Neural crest cell (in vitro differentiated cells): ENCODE results near the gene AJM1. TPM values are rescaled to one million over a fixed set of nuclear protein-coding genes. Genes with fewer than 3 reads are reported as not detected.
"Not testable (repeated sequence)": the region's sequence is repeated elsewhere in the genome, so short reads cannot be mapped to it uniquely, and the experiment has no call there.

Source experiments
- DNase-seq: peaks from one replicate; pipeline ENCODE4 v3.0.0; 2021; ENCODE audit warnings: low read depth, mixed read lengths, low spot score
- H3K27ac Mint-ChIP-seq: one replicate; pipeline ENCODE4 v1.8.0; 2021; ENCODE audit warnings: mild to moderate bottlenecking, mixed read lengths; ENCODE audit not compliant: unreplicated experiment
- H3K27me3 Mint-ChIP-seq: 2 replicates; pipeline ENCODE4 v1.8.0; 2021; ENCODE audit warnings: low read depth, mild to moderate bottlenecking, mixed read lengths
- H3K36me3 Mint-ChIP-seq: 2 replicates; pipeline ENCODE4 v1.8.0; 2021; ENCODE audit warnings: low read depth, mild to moderate bottlenecking, mixed read lengths
- H3K4me1 Mint-ChIP-seq: 2 replicates; pipeline ENCODE4 v1.8.0; 2021; ENCODE audit warnings: mixed read lengths
- H3K4me3 Mint-ChIP-seq: one replicate; pipeline ENCODE4 v1.8.0; 2021; ENCODE audit warnings: mild to moderate bottlenecking, mixed read lengths
- H3K9me3 Mint-ChIP-seq: 2 replicates; pipeline ENCODE4 v1.8.0; 2021; ENCODE audit warnings: mixed read lengths
- total RNA-seq: library from RNA; stranded (reverse); gene quantifications from 2 replicates; pipeline ENCODE4 v1.2.1, GENCODE V29; 2021
- TF ChIP-seq, protein P1 (sequence below): fragments of 200-600 bp; sonication (generic); conservative IDR thresholded peaks from 2 replicates; pipeline ENCODE4 v1.5.0; 2021; ENCODE audit warnings: antibody characterized with exemption, mild to moderate bottlenecking

AJM1 gene
- total RNA-seq, 1 donor from 2014 or later: 2.8 TPM

GRCh38 chr9:136798708-136799078 lies 43.6 kb upstream of the AJM1 start:
- Mint-ChIP-seq H3K4me1 (peaks cover 25% of the 10 kb centered on the region), H3K27ac (no peak overlapping the region), H3K9me3 (no peaks in the 10 kb centered on the region), H3K27me3 (peaks cover 46% of the 10 kb centered on the region), H3K4me3 (peak overlapping the region; percentile 34), H3K36me3 (no peaks in the 10 kb centered on the region)
- no peak for DNase-seq
- TF ChIP-seq, protein P1, sequence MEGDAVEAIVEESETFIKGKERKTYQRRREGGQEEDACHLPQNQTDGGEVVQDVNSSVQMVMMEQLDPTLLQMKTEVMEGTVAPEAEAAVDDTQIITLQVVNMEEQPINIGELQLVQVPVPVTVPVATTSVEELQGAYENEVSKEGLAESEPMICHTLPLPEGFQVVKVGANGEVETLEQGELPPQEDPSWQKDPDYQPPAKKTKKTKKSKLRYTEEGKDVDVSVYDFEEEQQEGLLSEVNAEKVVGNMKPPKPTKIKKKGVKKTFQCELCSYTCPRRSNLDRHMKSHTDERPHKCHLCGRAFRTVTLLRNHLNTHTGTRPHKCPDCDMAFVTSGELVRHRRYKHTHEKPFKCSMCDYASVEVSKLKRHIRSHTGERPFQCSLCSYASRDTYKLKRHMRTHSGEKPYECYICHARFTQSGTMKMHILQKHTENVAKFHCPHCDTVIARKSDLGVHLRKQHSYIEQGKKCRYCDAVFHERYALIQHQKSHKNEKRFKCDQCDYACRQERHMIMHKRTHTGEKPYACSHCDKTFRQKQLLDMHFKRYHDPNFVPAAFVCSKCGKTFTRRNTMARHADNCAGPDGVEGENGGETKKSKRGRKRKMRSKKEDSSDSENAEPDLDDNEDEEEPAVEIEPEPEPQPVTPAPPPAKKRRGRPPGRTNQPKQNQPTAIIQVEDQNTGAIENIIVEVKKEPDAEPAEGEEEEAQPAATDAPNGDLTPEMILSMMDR: no peak

GRCh38 chr9:136799079-136799853 lies 43.0 kb upstream of the AJM1 start:
- TF ChIP-seq, protein P1: no peak
- Mint-ChIP-seq H3K4me3 (peak overlapping the region; percentile 23), H3K27ac (no peak overlapping the region), H3K27me3 (peaks cover 49% of the 10 kb centered on the region), H3K4me1 (peaks cover 25% of the 10 kb centered on the region), H3K36me3 (peaks cover 3% of the 10 kb centered on the region), H3K9me3 (no peaks in the 10 kb centered on the region)
- no peak for DNase-seq

- Mint-ChIP-seq H3K27me3 (peaks cover 49% of the 10 kb centered on the region), H3K9me3 (no peaks in the 10 kb centered on the region), H3K4me3 (peak overlapping the region; percentile 94), H3K36me3 (peaks cover 3% of the 10 kb centered on the region), H3K4me1 (peaks cover 25% of the 10 kb centered on the region), H3K27ac (no peak overlapping the region)
- TF ChIP-seq, protein P1: no peak
- peak; percentile 71 for DNase-seq
These were observed 42.2 kb upstream of the AJM1 start for GRCh38 chr9:136799854-136800657.

DNA sequence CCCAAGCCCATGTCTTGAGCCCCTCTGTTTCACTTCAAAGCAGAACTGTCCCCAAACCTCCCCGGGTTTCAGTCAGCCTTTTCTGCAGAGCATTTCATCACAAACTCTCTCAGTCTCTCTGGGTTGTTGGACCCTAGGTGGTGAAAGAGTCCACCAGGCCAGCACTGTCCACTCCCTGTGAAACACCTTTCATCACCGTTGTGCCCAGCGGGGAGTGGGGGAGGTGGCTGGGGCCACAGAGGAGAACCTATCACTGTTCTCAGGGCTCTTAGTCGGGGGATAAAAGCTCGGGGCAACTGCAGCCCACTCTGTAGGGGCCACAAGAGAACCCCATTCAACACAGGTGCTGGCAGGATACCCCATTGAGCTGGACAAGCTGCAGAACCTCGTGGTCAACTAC lies 40.0 kb upstream of the AJM1 start:
- Mint-ChIP-seq H3K36me3 (peaks cover 7% of the 10 kb centered on the region), H3K4me3 (peak overlapping the region; percentile 44), H3K9me3 (no peaks in the 10 kb centered on the region), H3K27ac (no peak overlapping the region), H3K27me3 (peaks cover 37% of the 10 kb centered on the region), H3K4me1 (peaks cover 11% of the 10 kb centered on the region)
- no peak for DNase-seq
- TF ChIP-seq, protein P1: no peak

GRCh38 chr9:136803009-136803550 lies 39.2 kb upstream of the AJM1 start:
- Mint-ChIP-seq H3K4me1 (peaks cover 11% of the 10 kb centered on the region), H3K4me3 (peak overlapping the region; percentile 81), H3K27me3 (peaks cover 36% of the 10 kb centered on the region)
- not testable (repeated sequence) for H3K9me3 Mint-ChIP-seq, H3K36me3 Mint-ChIP-seq, H3K27ac Mint-ChIP-seq, DNase-seq
